ENCODE results near the gene MTUS2.
"Not testable (repeated sequence)": the region's sequence is repeated elsewhere in the genome, so short reads cannot be mapped to it uniquely, and the experiment has no call there.

Gene MTUS2

DNA sequence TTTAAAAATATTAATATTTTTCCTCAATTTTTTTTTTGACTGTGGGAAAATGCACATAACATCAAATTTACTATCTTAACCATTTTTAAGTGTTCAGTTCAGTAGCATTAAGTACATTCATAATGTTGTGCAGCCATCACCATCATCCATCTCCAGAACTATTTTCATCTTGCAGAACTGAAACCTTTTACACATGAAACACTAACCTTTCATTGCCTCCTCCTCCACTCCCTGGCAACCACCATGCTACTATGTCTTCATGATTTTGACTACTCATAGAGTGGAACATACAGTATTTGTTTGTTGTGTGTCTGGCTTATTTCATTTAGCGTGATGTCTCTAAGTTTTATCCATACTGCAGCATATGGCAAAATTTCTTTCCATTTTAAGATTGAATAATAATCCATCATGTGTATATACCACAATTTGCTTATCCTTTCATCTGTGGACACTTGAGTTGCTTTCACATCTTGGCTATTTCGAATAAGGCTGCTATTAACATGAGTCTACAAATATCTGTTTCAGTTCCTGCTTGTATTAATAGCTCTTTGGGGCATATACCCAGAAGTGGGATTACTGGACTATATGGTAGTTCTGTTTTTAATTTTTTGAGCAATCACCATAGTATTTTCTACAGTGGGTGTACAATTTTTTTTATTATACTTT is 376.4 kb downstream of the MTUS2 start:
- ChIA-PET POLR2A (no interaction called here), CTCF (no interaction called here)
- DNase-seq (ENCODE audit: extremely low spot score): no peak
- TF ChIP-seq CTCF (IDR thresholded peaks at IDR 0.05; ENCODE audit: control extremely low read depth, extremely low read depth, low read depth, missing control alignments): no peak

DNA sequence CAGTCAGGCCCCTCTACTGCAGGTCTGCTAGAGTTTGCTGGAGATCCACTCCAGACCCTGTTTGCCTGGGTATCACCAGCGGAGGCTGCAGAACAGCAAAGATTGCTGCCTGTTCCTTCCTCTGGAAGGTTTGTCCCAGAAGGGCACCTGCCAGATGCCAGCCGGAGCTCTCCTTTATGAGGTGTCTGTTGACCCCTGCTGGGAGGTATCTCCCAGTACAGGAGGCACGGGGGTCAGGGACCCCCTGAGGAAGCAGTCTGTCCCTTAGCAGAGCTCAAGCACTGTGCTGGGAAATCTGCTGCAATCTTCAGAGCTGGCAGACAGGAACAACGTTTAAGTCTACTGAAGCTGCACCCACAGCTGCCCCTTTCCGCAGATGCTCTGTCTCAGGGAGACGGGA is 382.6 kb downstream of the MTUS2 start:
- CTCF ChIA-PET: interaction anchor here (1.0 kb wide), 1 partner anchor 10 kb away, joined by 3 read pairs; no protein-coding TSS in a partner anchor
- POLR2A ChIA-PET; DNase-seq (ENCODE audit: extremely low spot score): not testable (repeated sequence)

DNA sequence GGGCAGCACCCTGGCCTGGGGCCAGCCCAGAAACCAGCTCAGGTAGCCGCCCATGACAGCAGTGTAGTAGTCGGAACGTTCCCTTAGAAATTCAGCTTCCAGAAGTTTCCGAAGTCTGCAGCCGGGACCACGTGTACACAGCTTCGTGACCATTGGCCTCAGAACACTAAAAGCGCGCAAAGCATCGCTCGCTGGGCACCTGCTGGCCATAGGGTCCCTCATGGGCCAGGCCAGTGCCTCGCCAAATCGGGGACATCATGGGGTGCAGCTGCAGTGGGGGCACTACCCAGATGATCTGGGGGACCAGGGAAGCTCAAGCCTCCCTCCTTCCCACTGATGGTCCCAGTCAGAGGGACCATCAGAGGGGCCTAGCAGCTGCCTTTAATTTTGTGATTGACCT is 384.5 kb downstream of the MTUS2 start:
- no peak for DNase-seq (ENCODE audit: extremely low spot score)
- CTCF ChIA-PET: no interaction called here
- TF ChIP-seq CTCF (IDR thresholded peaks at IDR 0.05; ENCODE audit: control extremely low read depth, extremely low read depth, low read depth, missing control alignments): no peak
- POLR2A ChIA-PET: no interaction called here

GRCh38 chr13:29210676-29211075 is 390.5 kb downstream of the MTUS2 start:
- ChIA-PET POLR2A (no interaction called here), CTCF (no interaction called here)
- DNase-seq (ENCODE audit: extremely low spot score): no peak
- no peak for TF ChIP-seq CTCF (IDR thresholded peaks at IDR 0.05; ENCODE audit: control extremely low read depth, extremely low read depth, low read depth, missing control alignments)

GRCh38 chr13:29211162-29211561 is 391.0 kb downstream of the MTUS2 start:
- DNase-seq (ENCODE audit: extremely low spot score); CTCF ChIA-PET; POLR2A ChIA-PET: not testable (repeated sequence)

GRCh38 chr13:29222458-29222857 is 402.3 kb downstream of the MTUS2 start:
- ChIA-PET CTCF (no interaction called here), POLR2A (no interaction called here)
- TF ChIP-seq CTCF (IDR thresholded peaks at IDR 0.05; ENCODE audit: control extremely low read depth, extremely low read depth, low read depth, missing control alignments): no peak
- no peak for DNase-seq (ENCODE audit: extremely low spot score)

GRCh38 chr13:29224206-29224605 is 404.1 kb downstream of the MTUS2 start:
- TF ChIP-seq CTCF (IDR thresholded peaks at IDR 0.05; ENCODE audit: control extremely low read depth, extremely low read depth, low read depth, missing control alignments): no peak
- CTCF ChIA-PET: interaction anchor here (1.1 kb wide), 1 partner anchor 22 kb away, joined by 3 read pairs; no protein-coding TSS in a partner anchor
- DNase-seq (ENCODE audit: extremely low spot score): no peak
- POLR2A ChIA-PET: no interaction called here

- POLR2A ChIA-PET: no interaction called here
- CTCF ChIA-PET: no interaction called here
- no peak for DNase-seq (ENCODE audit: extremely low spot score)
- TF ChIP-seq CTCF (IDR thresholded peaks at IDR 0.05; ENCODE audit: control extremely low read depth, extremely low read depth, low read depth, missing control alignments): no peak
Measured at GRCh38 chr13:29227576-29227975, 407.4 kb downstream of the MTUS2 start.

All from GM10248 (cell line).